Central memory CD8-positive, alpha-beta T cell (primary cell): ENCODE data around the gene DAP.

Source experiments
- ATAC-seq: fragments of 150-1000 bp; cut with Tn5 transposase; replicated peaks from 2 replicates; pipeline ENCODE4 v1.10.0; 2022; ENCODE audit warnings: mild to moderate bottlenecking, moderate FRiP score, moderate number of reproducible peaks; ENCODE audit not compliant: poor library complexity, severe bottlenecking; ENCODE audit errors: extremely low read depth
- DNase-seq, 2 donors: peaks; one replicate each; pipeline ENCODE4 v3.0.0; 2021; ENCODE audit warnings: low spot score in 2 of 2
- H3K27ac Mint-ChIP-seq: one replicate; pipeline ENCODE4 v1.8.0; 2022; ENCODE audit warnings: low read depth, mild to moderate bottlenecking, moderate library complexity, mixed read lengths
- H3K27me3 Mint-ChIP-seq: one replicate; pipeline ENCODE4 v1.8.0; 2022; ENCODE audit warnings: mixed read lengths
- H3K36me3 Mint-ChIP-seq: one replicate; pipeline ENCODE4 v1.8.0; 2022; ENCODE audit warnings: mild to moderate bottlenecking, moderate library complexity, mixed read lengths; ENCODE audit not compliant: insufficient read depth
- H3K4me1 Mint-ChIP-seq: one replicate; pipeline ENCODE4 v1.8.0; 2022; ENCODE audit warnings: mixed read lengths
- H3K4me3 Mint-ChIP-seq: one replicate; pipeline ENCODE4 v1.8.0; 2022; ENCODE audit warnings: mild to moderate bottlenecking, moderate library complexity, mixed read lengths
- H3K9me3 Mint-ChIP-seq: one replicate; pipeline ENCODE4 v1.8.0; 2022; ENCODE audit warnings: mixed read lengths

Gene DAP

DNA sequence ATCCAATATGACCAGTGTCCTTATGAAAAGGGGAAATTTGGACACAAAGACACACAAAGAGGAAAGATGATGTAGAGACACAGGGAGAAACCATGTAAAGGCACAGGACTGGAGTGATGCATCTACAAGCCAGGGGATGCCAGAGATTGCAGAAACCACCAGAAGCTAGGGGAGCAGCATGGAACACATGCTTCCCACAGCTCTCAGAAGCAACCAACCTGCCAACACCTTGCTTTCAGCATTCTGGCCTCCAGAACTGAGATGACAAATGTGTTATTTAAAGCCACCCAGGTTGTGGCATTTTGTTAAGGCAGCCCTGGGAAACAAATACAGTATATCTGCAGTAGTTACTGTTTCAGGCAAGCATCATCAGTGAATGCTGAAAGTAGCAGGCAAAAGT is 23.2 kb downstream of the DAP start:
- Mint-ChIP-seq H3K4me1 (peaks cover 38% of the 10 kb centered on the region), H3K27ac (peak overlapping the region; percentile 9)

DNA sequence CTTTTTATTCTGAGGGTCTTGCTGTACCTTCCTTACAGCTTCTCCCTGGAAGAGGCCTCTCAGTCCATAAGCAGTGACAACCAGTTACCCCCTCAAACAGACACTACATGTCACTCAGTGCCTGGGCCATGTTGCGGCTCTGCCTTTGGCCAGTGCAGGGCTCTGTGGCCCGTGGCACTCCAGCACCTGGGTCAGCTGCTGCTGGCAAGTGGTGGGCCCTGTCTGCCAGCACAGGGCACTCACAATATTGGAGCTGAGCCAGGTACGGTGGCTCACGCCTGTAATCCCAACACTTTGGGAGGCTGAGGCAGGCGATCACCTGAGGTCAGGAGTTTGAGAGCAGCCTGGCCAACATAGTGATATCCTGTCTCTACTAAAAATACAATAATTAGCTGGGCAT is 24.2 kb downstream of the DAP start:
- no peak overlapping the region for H3K4me3 Mint-ChIP-seq
- peaks cover 13% of the 10 kb centered on the region for H3K36me3 Mint-ChIP-seq
- no peak overlapping the region for H3K27ac Mint-ChIP-seq
- H3K4me1 Mint-ChIP-seq = peaks cover 38% of the 10 kb centered on the region
- H3K27me3 Mint-ChIP-seq = no peaks in the 10 kb centered on the region
- no peak for ATAC-seq
- DNase-seq = no peak
- no peaks in the 10 kb centered on the region for H3K9me3 Mint-ChIP-seq

More for the DNA sequence above, 23.2 kb downstream of the DAP start:
- no peaks in the 10 kb centered on the region for H3K27me3 Mint-ChIP-seq
- ATAC-seq (no peak), DNase-seq (no peak)
- H3K4me3 Mint-ChIP-seq = no peak overlapping the region
- peaks cover 11% of the 10 kb centered on the region for H3K36me3 Mint-ChIP-seq
- H3K9me3 Mint-ChIP-seq = no peaks in the 10 kb centered on the region

DNA sequence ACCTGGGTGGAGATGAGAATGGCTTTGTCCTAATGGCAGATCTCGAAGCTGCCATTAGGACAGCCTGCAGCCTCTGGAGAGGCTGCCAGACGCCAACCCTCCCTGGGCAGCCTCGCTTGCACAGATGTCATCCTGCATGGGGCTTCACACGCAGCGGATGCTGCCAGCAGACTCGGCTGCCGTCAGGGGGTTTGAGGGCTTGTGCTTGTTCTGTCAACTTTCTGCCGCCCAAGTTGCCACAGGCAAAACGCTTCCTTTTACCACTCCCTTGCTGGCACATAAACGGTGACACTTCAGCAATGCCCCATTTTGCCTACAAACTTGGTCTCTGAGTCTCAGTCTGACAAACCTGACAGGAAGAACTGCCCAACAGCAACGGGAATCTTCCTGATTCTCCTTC is 24.7 kb downstream of the DAP start:
- no peak overlapping the region for H3K27ac Mint-ChIP-seq
- H3K36me3 Mint-ChIP-seq = peaks cover 13% of the 10 kb centered on the region
- H3K27me3 Mint-ChIP-seq = no peaks in the 10 kb centered on the region
- no peak for ATAC-seq
- H3K4me1 Mint-ChIP-seq = peaks cover 38% of the 10 kb centered on the region
- no peak for DNase-seq
- no peak overlapping the region for H3K4me3 Mint-ChIP-seq
- H3K9me3 Mint-ChIP-seq = no peaks in the 10 kb centered on the region

DNA sequence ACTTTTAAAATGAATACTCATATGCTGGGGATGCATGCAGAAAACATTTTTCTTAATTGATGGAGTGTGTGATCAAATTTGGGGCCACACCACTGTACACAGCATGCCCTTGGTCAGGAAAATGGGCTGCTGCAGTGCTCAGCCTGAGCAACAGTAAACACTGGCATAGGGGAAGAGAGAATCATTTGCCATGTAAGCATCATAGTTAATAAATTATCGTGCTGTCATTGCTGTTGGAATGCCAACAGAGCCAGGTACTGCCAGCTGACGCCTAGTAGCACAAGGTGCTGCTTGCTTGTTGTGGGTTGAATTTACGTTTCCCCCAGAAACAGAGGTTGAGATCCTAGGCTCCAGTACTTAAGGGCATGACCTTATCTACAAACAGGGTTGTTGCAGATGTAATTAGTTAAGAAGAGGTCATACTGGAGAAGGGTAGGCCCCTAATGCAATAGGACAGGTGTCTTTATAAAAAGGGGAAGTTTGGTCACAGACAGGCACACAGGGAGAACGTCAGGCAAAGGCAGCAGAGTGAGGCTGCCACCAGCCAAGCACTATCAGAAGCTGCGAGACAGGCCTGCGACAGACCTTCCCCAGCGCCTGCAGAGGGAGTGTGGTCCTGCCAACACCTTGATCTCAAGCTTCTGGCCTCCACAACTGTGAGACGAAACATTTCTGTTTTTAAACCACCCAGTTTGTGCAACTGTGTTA is 25.3 kb downstream of the DAP start:
- Mint-ChIP-seq H3K9me3 (no peaks in the 10 kb centered on the region), H3K27ac (no peak overlapping the region), H3K27me3 (no peaks in the 10 kb centered on the region), H3K4me1 (peaks cover 38% of the 10 kb centered on the region), H3K4me3 (no peak overlapping the region), H3K36me3 (peaks cover 13% of the 10 kb centered on the region)
- DNase-seq (no peak), ATAC-seq (no peak)

DNA sequence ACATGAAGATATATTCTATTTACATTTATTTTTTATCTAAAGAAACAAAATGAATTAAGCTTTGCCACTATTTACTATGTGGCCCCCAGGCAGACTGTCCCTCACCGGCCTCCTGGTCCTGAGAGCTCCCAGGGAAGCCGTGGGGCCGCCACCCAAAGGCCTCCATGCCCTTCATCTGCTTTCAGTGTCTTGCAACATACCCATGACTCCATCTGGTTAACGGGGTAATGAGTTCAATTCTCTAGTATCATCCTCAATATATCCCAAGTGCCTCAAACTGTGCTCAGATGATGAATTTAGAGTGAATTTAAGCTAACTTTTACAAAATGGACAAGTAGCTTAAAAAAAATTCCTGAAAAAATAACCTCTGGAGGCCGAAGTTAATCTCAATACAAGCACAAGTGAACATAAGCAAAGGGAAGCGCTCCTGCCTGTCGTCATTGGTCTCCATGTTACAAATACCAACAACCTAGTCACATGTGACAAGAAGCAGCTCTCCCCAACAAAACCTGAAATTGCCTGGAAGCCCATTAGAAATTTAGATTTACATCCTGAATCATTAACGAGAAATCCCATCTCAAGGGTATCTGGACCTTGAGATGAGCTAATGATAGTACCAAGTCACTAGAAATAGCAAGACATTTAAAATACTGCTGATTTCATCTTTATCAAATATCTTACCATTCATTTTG is 26.1 kb downstream of the DAP start:
- Mint-ChIP-seq H3K36me3 (peaks cover 13% of the 10 kb centered on the region), H3K27me3 (no peaks in the 10 kb centered on the region), H3K4me3 (no peak overlapping the region), H3K27ac (no peak overlapping the region), H3K4me1 (peaks cover 36% of the 10 kb centered on the region), H3K9me3 (no peaks in the 10 kb centered on the region)
- ATAC-seq (no peak), DNase-seq (no peak)

DNA sequence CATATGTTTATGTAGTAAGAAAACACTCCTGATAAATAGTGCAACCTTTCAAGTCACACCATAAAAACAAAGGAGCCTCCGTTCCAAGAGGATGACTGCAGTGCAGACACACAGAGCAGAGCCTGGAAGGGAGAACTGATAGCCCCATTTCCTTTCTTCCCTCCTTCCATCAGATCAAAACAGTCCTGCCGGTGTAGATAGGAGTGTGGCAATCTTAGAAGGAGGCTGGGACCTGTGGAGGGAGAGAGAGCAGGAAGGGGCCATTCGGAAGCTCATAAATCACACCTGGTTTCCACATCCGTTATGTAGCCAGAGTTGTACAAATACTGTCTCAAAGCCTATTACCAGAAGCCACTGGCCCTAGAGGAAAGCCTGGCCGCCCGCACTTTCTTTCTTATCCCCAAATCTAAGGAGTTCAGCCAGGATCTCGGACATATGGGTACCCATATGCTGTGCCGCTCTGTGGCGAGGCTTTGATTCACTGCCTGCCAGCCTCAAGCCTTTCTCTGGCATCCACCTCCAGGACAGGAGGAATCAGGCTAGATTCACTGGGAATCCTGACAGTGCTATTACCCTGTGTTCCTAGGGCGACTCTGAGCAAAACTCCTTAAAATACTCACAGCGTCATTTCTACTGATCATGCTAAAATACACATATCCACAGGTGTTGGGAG is 26.9 kb downstream of the DAP start:
- Mint-ChIP-seq H3K27me3 (no peaks in the 10 kb centered on the region), H3K9me3 (no peaks in the 10 kb centered on the region), H3K4me3 (no peak overlapping the region), H3K36me3 (peaks cover 13% of the 10 kb centered on the region), H3K4me1 (peaks cover 41% of the 10 kb centered on the region), H3K27ac (no peak overlapping the region)
- DNase-seq (no peak), ATAC-seq (no peak)

DNA sequence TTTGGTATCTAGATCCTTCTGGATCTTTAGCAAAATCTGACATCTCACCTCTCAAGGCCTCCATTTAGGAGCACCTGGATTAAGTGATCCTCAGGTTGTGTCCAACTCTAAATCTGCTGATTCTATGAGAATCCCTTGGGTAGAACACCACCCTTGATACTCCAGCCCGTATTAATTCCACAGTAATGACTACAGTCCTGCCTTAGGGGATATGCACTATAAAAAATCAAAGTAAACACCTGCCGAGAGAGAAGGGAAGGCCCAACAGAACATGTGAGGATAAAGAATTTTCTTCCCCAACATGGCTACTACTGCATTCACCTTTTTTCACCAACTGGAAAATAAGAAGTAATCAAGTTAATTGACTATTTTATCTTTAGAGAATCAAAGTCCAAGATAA is 27.6 kb downstream of the DAP start:
- Mint-ChIP-seq H3K27ac (no peak overlapping the region), H3K4me3 (no peak overlapping the region)
- ATAC-seq = no peak

DNA sequence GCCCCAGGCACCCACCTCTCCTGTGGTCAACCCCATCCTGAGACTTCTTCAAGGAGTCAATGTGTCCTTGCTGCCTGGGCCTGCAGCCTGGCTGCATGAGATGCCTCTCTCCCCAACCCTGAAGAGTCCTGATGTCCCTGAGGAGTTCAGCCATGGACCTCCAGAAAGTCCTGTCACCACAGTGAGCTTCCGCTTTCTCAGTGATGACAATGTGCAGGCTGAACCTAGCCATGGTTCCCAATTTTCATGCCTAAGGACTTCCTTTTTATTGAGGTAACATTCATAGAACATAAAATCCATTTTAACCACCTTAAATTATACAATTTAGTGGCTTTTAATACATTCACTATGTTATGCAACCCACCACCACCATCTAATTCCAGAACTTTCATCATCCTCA is 29.1 kb downstream of the DAP start:
- Mint-ChIP-seq H3K9me3 (no peaks in the 10 kb centered on the region), H3K27me3 (no peaks in the 10 kb centered on the region), H3K27ac (no peak overlapping the region), H3K36me3 (peaks cover 9% of the 10 kb centered on the region), H3K4me3 (no peak overlapping the region), H3K4me1 (peaks cover 46% of the 10 kb centered on the region)
- ATAC-seq (no peak), DNase-seq (no peak)

More for the DNA sequence above, 27.6 kb downstream of the DAP start:
- no peak for DNase-seq
- H3K9me3 Mint-ChIP-seq = no peaks in the 10 kb centered on the region
- H3K27me3 Mint-ChIP-seq = no peaks in the 10 kb centered on the region
- peaks cover 44% of the 10 kb centered on the region for H3K4me1 Mint-ChIP-seq
- peaks cover 13% of the 10 kb centered on the region for H3K36me3 Mint-ChIP-seq

DNA sequence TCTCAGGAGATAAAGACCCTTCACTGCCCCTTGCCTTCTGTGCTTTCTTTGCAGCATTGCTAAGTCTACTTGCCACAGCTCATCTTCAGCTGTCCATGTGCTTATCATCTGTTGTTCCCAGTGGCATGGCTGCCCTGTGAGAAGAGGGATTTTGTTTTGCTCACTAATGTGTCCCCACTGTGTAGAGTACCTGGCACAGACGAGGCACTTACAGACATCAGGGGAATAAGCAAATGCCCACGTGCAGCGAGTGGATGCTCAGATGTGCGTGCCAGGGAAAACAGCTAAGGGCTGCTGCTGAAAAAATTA is 31.0 kb downstream of the DAP start:
- Mint-ChIP-seq H3K9me3 (no peaks in the 10 kb centered on the region), H3K4me3 (no peak overlapping the region), H3K4me1 (peaks cover 45% of the 10 kb centered on the region), H3K27ac (no peak overlapping the region), H3K27me3 (no peaks in the 10 kb centered on the region), H3K36me3 (peaks cover 10% of the 10 kb centered on the region)
- no peak for ATAC-seq
- DNase-seq = no peak

DNA sequence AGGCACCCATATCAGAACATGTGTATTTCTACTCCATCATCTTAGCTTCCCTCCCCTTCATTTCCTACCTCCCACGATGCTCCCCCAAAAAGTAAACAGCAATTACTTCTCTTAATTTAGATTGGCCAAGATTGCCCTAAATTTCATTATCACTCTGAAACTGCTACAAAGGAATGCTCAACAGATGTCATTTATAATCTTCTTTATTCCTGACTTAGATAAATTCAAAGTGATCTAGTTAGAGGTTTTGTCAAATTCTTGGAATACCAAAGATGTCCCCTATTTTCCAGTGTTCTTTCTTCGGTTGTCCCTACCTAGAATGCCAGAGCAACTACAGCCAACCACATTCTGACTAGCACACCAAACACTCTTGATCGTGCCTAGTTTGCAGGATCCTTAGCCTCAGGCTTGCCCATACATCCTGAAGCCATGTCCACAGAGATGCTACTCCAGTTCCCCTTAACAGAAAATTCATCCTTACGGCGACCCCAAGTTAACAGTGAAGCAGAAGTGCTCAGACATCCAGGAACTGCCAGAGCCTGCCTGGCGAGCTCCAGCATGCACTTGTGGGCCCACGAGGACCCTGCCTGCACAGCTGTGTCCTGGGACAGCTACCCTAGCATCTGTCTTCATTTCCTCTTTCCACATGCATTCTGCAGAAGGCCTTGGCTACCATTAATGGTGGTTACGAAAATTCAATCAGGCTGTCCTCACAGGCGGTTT is 31.6 kb downstream of the DAP start:
- peaks cover 10% of the 10 kb centered on the region for H3K36me3 Mint-ChIP-seq

DNA sequence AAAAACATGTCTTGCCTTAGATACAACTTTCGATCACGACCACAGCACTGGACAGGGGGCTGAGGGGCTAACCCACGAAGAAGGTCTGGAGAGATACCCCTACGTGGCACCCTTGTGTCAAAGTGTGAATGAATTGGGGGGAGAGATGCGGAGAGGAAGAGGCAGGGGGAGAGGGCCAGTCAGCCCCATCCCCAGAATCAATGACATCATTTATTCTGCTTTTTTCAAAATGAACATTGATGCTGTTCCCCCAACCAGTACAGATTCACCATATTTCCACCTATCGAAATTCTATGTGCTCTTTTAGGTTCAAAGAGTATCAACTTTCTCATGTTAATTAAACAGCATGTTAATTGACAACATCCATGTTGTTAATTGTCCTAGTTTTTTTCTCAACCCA is 32.4 kb downstream of the DAP start:
- Mint-ChIP-seq H3K9me3 (no peaks in the 10 kb centered on the region), H3K4me1 (peaks cover 37% of the 10 kb centered on the region), H3K36me3 (peaks cover 8% of the 10 kb centered on the region), H3K27me3 (no peaks in the 10 kb centered on the region), H3K4me3 (no peak overlapping the region), H3K27ac (peak overlapping the region; percentile 65)
- ATAC-seq (no peak), DNase-seq (no peak)

More for the DNA sequence above, 31.6 kb downstream of the DAP start:
- Mint-ChIP-seq H3K9me3 (no peaks in the 10 kb centered on the region), H3K27me3 (no peaks in the 10 kb centered on the region), H3K27ac (no peak overlapping the region), H3K4me3 (no peak overlapping the region), H3K4me1 (peaks cover 41% of the 10 kb centered on the region)
- ATAC-seq (no peak), DNase-seq (no peak)

DNA sequence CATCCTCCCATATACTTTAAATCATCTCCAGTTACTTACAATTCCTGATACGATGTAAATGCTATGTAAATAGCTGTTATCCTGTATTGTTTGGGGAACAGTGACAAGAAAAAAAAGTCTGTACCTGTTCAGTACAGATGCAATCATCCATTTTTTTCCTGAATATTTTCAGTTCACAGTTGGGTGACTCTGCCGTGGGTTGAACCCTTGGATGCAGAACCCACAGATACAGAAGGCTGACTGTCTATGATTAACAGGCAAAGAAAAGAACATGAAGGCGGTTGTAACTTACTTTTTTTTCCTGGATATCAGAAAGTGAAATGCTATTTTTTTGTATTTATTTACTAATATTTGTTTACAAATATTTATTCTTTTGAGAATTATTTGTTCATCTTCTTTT is 33.2 kb downstream of the DAP start:
- H3K4me1 Mint-ChIP-seq = peaks cover 42% of the 10 kb centered on the region
- DNase-seq (no peak), ATAC-seq (no peak)
- no peak overlapping the region for H3K4me3 Mint-ChIP-seq
- no peaks in the 10 kb centered on the region for H3K27me3 Mint-ChIP-seq
- H3K27ac Mint-ChIP-seq = no peak overlapping the region
- no peaks in the 10 kb centered on the region for H3K9me3 Mint-ChIP-seq
- peaks cover 6% of the 10 kb centered on the region for H3K36me3 Mint-ChIP-seq
